ENCODE results near the gene OR2B2. TPM values are rescaled to one million over a fixed set of nuclear protein-coding genes. Genes with fewer than 3 reads are reported as not detected.

The OR2B2 gene
- total RNA-seq, 1 experiment from 2014 or later = not detected

DNA sequence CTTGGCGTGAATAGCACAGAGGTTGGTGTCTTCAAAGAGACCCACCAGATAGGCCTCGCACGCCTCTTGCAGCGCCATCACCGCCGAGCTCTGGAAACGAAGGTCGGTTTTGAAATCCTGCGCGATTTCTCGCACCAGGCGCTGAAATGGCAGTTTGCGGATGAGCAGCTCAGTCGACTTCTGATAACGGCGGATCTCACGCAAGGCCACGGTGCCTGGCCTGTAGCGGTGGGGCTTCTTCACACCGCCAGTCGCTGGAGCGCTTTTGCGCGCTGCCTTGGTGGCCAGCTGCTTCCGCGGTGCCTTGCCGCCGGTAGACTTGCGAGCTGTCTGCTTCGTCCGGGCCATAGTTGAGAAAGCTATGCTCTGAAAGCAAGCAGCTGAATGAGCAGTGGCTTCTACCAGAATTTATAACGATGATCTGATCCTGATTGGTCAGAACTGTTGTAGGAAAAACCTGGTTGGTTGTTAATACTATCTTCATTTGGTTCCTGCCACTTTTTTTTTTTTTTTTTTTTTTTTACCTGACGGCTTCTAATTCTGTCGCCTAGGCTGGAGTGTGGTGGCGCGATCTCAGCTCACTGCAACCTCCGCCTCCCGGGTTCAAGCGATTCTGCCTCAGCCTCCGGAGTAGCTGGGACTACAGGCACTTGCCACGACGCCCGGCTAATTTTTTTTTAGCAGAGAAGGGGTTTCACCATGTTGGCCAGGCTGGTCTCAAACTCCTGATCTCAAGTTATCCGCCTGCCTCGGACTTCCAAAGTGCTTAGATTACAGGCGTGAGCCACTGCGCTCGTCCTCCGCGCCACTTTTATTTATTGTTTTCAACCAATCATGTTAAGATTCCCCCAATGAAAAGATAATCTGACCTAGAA, 21.5 kb downstream of the OR2B2 start:
- H3K27ac Mint-ChIP-seq = peak overlapping the region; percentile 99
- POLR2A ChIA-PET = interaction anchor here (0.6 to 3.8 kb wide), 60 partner anchors 9 to 1869 kb away, joined by 3 to 693 read pairs (median 6); partner anchors contain the start of gene ZSCAN31
- peak; percentile 44 for ATAC-seq
- peak; percentile 74 for DNase-seq (ENCODE audit: low spot score)
- peaks cover 8% of the 10 kb centered on the region for H3K36me3 Mint-ChIP-seq
- H3K4me3 Mint-ChIP-seq = no peak overlapping the region
- H3K27me3 Mint-ChIP-seq (ENCODE audit: low read depth) = no peaks in the 10 kb centered on the region; the same call in 1 of the 2 replicates
- H3K9me3 Mint-ChIP-seq = no peaks in the 10 kb centered on the region
- CTCF ChIA-PET = interaction anchor here (0.7 to 3.5 kb wide), 4 partner anchors 19 to 676 kb away, joined by 4 to 17 read pairs (median 9); a partner anchor contains a TSS
- peaks cover 33% of the 10 kb centered on the region for H3K4me1 Mint-ChIP-seq
- TF ChIP-seq NFYB (CRISPR knock-in tag; conservative IDR thresholded peaks at IDR 0.05; ENCODE audit: low read depth) (peak; percentile 83), KAT7 (CRISPR knock-in tag; IDR thresholded peaks at IDR 0.05; ENCODE audit: borderline replicate concordance) (0 out of 2 replicates have a peak, but pooled peaks have one; percentile 54), RELA (CRISPR knock-in tag; IDR thresholded peaks at IDR 0.05; ENCODE audit: borderline replicate concordance) (0 out of 2 replicates have a peak, but pooled peaks have one; percentile 67), CTCF (IDR thresholded peaks at IDR 0.05) (no peak), FOXJ3 (CRISPR knock-in tag; IDR thresholded peaks at IDR 0.05; ENCODE audit: borderline replicate concordance) (no peak), NFATC4 (CRISPR knock-in tag; IDR thresholded peaks at IDR 0.05) (peak; percentile 71; the same call in 1 of the 2 replicates), MXD4 (CRISPR knock-in tag; IDR thresholded peaks at IDR 0.05; ENCODE audit: borderline replicate concordance) (no peak), RORB (CRISPR knock-in tag; IDR thresholded peaks at IDR 0.05) (no peak), ZNF396 (CRISPR knock-in tag; IDR thresholded peaks at IDR 0.05; ENCODE audit: borderline replicate concordance) (no peak), TEAD1 (CRISPR knock-in tag; IDR thresholded peaks at IDR 0.05) (peak; percentile 27; the same call in 1 of the 2 replicates), IRF2 (CRISPR knock-in tag; IDR thresholded peaks at IDR 0.05; ENCODE audit: borderline replicate concordance, low read depth) (0 out of 2 replicates have a peak, but pooled peaks have one; percentile 50), GRHL2 (CRISPR knock-in tag; IDR thresholded peaks at IDR 0.05; ENCODE audit: insufficient replicate concordance, severe bottlenecking) (no peak), ZNF512 (CRISPR knock-in tag; IDR thresholded peaks at IDR 0.05; ENCODE audit: borderline replicate concordance) (0 out of 2 replicates have a peak, but pooled peaks have one; percentile 33), ZBTB43 (CRISPR knock-in tag; IDR thresholded peaks at IDR 0.05) (peak; percentile 63; the same call in 1 of the 2 replicates), ZNF263 (CRISPR knock-in tag; IDR thresholded peaks at IDR 0.05; ENCODE audit: low read depth) (no peak), ZNF281 (CRISPR knock-in tag; IDR thresholded peaks at IDR 0.05) (0 out of 2 replicates have a peak, but pooled peaks have one; percentile 52)
- TF ChIP-seq, protein P1, sequence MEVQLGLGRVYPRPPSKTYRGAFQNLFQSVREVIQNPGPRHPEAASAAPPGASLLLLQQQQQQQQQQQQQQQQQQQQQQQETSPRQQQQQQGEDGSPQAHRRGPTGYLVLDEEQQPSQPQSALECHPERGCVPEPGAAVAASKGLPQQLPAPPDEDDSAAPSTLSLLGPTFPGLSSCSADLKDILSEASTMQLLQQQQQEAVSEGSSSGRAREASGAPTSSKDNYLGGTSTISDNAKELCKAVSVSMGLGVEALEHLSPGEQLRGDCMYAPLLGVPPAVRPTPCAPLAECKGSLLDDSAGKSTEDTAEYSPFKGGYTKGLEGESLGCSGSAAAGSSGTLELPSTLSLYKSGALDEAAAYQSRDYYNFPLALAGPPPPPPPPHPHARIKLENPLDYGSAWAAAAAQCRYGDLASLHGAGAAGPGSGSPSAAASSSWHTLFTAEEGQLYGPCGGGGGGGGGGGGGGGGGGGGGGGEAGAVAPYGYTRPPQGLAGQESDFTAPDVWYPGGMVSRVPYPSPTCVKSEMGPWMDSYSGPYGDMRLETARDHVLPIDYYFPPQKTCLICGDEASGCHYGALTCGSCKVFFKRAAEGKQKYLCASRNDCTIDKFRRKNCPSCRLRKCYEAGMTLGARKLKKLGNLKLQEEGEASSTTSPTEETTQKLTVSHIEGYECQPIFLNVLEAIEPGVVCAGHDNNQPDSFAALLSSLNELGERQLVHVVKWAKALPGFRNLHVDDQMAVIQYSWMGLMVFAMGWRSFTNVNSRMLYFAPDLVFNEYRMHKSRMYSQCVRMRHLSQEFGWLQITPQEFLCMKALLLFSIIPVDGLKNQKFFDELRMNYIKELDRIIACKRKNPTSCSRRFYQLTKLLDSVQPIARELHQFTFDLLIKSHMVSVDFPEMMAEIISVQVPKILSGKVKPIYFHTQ (CRISPR knock-in tag; IDR thresholded peaks at IDR 0.05) = peak; percentile 81; the same call in 1 of the 2 replicates
- TF ChIP-seq, protein P2, sequence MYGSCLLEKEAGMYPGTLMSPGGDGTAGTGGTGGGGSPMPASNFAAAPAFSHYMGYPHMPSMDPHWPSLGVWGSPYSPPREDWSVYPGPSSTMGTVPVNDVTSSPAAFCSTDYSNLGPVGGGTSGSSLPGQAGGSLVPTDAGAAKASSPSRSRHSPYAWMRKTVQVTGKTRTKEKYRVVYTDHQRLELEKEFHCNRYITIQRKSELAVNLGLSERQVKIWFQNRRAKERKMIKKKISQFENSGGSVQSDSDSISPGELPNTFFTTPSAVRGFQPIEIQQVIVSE (CRISPR knock-in tag; IDR thresholded peaks at IDR 0.05; ENCODE audit: borderline replicate concordance) = no peak
- TF ChIP-seq, protein P3, sequence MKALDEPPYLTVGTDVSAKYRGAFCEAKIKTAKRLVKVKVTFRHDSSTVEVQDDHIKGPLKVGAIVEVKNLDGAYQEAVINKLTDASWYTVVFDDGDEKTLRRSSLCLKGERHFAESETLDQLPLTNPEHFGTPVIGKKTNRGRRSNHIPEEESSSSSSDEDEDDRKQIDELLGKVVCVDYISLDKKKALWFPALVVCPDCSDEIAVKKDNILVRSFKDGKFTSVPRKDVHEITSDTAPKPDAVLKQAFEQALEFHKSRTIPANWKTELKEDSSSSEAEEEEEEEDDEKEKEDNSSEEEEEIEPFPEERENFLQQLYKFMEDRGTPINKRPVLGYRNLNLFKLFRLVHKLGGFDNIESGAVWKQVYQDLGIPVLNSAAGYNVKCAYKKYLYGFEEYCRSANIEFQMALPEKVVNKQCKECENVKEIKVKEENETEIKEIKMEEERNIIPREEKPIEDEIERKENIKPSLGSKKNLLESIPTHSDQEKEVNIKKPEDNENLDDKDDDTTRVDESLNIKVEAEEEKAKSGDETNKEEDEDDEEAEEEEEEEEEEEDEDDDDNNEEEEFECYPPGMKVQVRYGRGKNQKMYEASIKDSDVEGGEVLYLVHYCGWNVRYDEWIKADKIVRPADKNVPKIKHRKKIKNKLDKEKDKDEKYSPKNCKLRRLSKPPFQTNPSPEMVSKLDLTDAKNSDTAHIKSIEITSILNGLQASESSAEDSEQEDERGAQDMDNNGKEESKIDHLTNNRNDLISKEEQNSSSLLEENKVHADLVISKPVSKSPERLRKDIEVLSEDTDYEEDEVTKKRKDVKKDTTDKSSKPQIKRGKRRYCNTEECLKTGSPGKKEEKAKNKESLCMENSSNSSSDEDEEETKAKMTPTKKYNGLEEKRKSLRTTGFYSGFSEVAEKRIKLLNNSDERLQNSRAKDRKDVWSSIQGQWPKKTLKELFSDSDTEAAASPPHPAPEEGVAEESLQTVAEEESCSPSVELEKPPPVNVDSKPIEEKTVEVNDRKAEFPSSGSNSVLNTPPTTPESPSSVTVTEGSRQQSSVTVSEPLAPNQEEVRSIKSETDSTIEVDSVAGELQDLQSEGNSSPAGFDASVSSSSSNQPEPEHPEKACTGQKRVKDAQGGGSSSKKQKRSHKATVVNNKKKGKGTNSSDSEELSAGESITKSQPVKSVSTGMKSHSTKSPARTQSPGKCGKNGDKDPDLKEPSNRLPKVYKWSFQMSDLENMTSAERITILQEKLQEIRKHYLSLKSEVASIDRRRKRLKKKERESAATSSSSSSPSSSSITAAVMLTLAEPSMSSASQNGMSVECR (CRISPR knock-in tag; IDR thresholded peaks at IDR 0.05; ENCODE audit: borderline replicate concordance) = peak; percentile 61

Data from WTC11 (cell line).